GM12878 (cell line): ENCODE results near the gene NSUN2. TPM values are rescaled to one million over a fixed set of nuclear protein-coding genes. Genes with fewer than 3 reads are reported as not detected.

Experiments used
- ATAC-seq: fragments of 200-7000 bp; cut with Tn5 transposase; 3 replicates; pipeline ENCODE4 v1.9.1; 2020; ENCODE audit warnings: mild to moderate bottlenecking, moderate library complexity
- BruUV-seq: library from RNA; stranded (reverse); fragments of 400-500 nt; replicated peaks from 2 replicates; lab custom pipeline; 2021; lab: Mats Ljungman, UMichigan
- CTCF ChIA-PET: fragments of 300-600 bp; sonication (Branson Sonifier 250); formaldehyde crosslinking; extraction: SDS; loops from one replicate; lab custom pipeline; 2021; ENCODE audit warnings: inconsistent platforms; lab: Yijun Ruan, JAX
- POLR2A ChIA-PET: fragments of 350-600 bp; formaldehyde crosslinking; extraction: SDS; loops from one replicate; lab custom pipeline; 2021; ENCODE audit warnings: inconsistent platforms; lab: Charles Lee
- RAD21 ChIA-PET: fragments of 300-600 bp; sonication (Branson Sonifier 250); formaldehyde crosslinking; loops from one replicate; lab custom pipeline; 2023; ENCODE audit warnings: antibody characterized with exemption; ENCODE audit not compliant: unreplicated experiment; lab: Charles Lee
- SMC1A ChIA-PET: fragments of 300-600 bp; sonication (Branson Sonifier 250); formaldehyde crosslinking; loops from one replicate; lab custom pipeline; 2023; ENCODE audit not compliant: unreplicated experiment, uncharacterized antibody; lab: Charles Lee
- DNase-seq: peaks from one replicate; pipeline ENCODE4 v3.0.0-alpha.2; 2011; ENCODE audit warnings: low read depth, low spot score
- FAIRE-seq: peaks from 3 replicates; lab custom pipeline; 2011; peaks lifted over from hg19 to GRCh38; lab: Jason Lieb, UNC
- H2AFZ ChIP-seq: 2 replicates; pipeline ENCODE4 v1.6.0; 2011; ENCODE audit warnings: low read depth, low read length, control low read depth; ENCODE audit not compliant: control insufficient read depth
- H3K27ac ChIP-seq: 2 replicates; pipeline ENCODE4 v1.5.1; 2011; ENCODE audit warnings: control low read depth; ENCODE audit not compliant: control insufficient read depth, insufficient read depth
- H3K27me3 ChIP-seq, 2 experiments: replicated peaks in 1 of 2; 2 replicates each; pipeline versions ENCODE4 v1.6.0 to v1.6.1; 2011; ENCODE audit warnings: low read length in 1 of 2; ENCODE audit not compliant: control insufficient read depth in 2 of 2, insufficient read depth in 2 of 2
- H3K36me3 ChIP-seq, 2 experiments: 2 replicates each; pipeline ENCODE4 v1.5.1; 2011; ENCODE audit warnings: low read length in 1 of 2; ENCODE audit not compliant: control insufficient read depth in 2 of 2, insufficient read depth in 2 of 2
- H3K4me1 ChIP-seq: 2 replicates; pipeline ENCODE4 v1.6.1; 2011; ENCODE audit warnings: mild to moderate bottlenecking, low read length, moderate library complexity, mixed read lengths; ENCODE audit not compliant: control insufficient read depth, insufficient read depth
- H3K4me2 ChIP-seq: 2 replicates; pipeline ENCODE4 v1.6.0; 2011; ENCODE audit warnings: control low read depth; ENCODE audit not compliant: control insufficient read depth, insufficient read depth
- H3K4me3 ChIP-seq: fragments of 200-600 bp; sonication (generic); 2 replicates; pipeline ENCODE4 v1.5.1; 2016
- H3K79me2 ChIP-seq: 2 replicates; pipeline ENCODE4 v1.6.0; 2011; ENCODE audit warnings: low read length; ENCODE audit not compliant: control insufficient read depth, insufficient read depth
- H3K9ac ChIP-seq: 2 replicates; pipeline ENCODE4 v1.8.0; 2011; ENCODE audit warnings: low read length, control low read depth, mixed read lengths; ENCODE audit not compliant: control insufficient read depth, insufficient read depth
- H3K9me3 ChIP-seq: replicated peaks from 3 replicates; pipeline ENCODE4 v1.5.1; 2011; ENCODE audit warnings: mild to moderate bottlenecking, low read length; ENCODE audit not compliant: control insufficient read depth, insufficient read depth
- H4K20me1 ChIP-seq: 2 replicates; pipeline ENCODE4 v1.6.0; 2011; ENCODE audit not compliant: control insufficient read depth, insufficient read depth
- ETV6 ChIP-seq, 2 experiments: fragments of 450-650 bp in 1 of 2; IDR thresholded peaks in 1 of 2; conservative IDR thresholded peaks in 1 of 2; 2 replicates each; pipeline ENCODE4 v1.6.1; 2014; ENCODE audit warnings: antibody characterized with exemption in 1 of 2, borderline replicate concordance in 1 of 2, low read depth in 1 of 2, mild to moderate bottlenecking in 1 of 2, moderate library complexity in 1 of 2
- HCFC1 ChIP-seq: fragments of 150-350 bp; IDR thresholded peaks from 2 replicates; pipeline ENCODE4 v1.6.1; 2014; ENCODE audit warnings: low read length
- IKZF2 ChIP-seq, 2 experiments: fragments of 450-650 bp; IDR thresholded peaks; 2 replicates each; pipeline ENCODE4 v1.6.1; 2017; ENCODE audit warnings: mild to moderate bottlenecking in 2 of 2, moderate library complexity in 2 of 2
- SIN3A ChIP-seq: IDR thresholded peaks from 2 replicates; pipeline ENCODE4 v1.6.1; 2012; ENCODE audit warnings: low read depth, low read length, improper control_type of control experiment
- TBL1XR1 ChIP-seq: IDR thresholded peaks from 2 replicates; pipeline ENCODE4 v1.6.1; 2012; ENCODE audit warnings: low read depth, low read length, improper control_type of control experiment
- WGBS: methylation state at CpG from one replicate; pipeline ENCODE4 v1.1.6; 2016; ENCODE audit warnings: low lambda C conversion rate; ENCODE audit not compliant: insufficient replicate concordance, insufficient coverage; ENCODE audit errors: missing lambda C conversion rate; 5-methylcytosine and 5-hydroxymethylcytosine counted together
- in situ Hi-C: fragments of 300-500 bp; cut with MboI; formaldehyde crosslinking; loops from 9 replicates; pipeline ENCODE4 v1.14.3; 2018; ENCODE audit warnings: mixed read lengths
- intact Hi-C: fragments of 100-400 bp; cut with micrococcal nuclease; formaldehyde crosslinking; loops from one replicate; pipeline ENCODE4 v1.14.2; 2022; ENCODE audit not compliant: unreplicated experiment
- polyA plus RNA-seq, 11 experiments: library from polyadenylated mRNA; depleted of rRNA in 4 of 11; unstranded in 6 of 11; stranded (reverse) in 5 of 11; fragments of >200 nt; fragmentation: Nextera tagmentation in 4 of 11; fragmentation: Illumina TruSeq in 1 of 11; extraction: Ambion mirVana in 4 of 11; extraction: Trizol in 1 of 11; gene quantifications; 1 replicate in 1 of 11; 2 replicates in 10 of 11; pipeline versions ENCODE4 v1.2.1 to v1.2.3, GENCODE V29; 2011 to 2016; ENCODE audit warnings: inconsistent platforms in 2 of 11, missing spikeins in 2 of 11, low read depth in 1 of 11
- total RNA-seq, 4 experiments: library from RNA; depleted of rRNA in 3 of 4; stranded (reverse); fragments of >200 nt in 3 of 4; fragmentation: Illumina TruSeq in 1 of 4; extraction: Trizol in 1 of 4; gene quantifications; 2 replicates each; pipeline versions ENCODE4 v1.2.1 to v1.2.3, GENCODE V29; 2013 to 2021
- TF ChIP-seq, protein P1 (sequence below): fragments of 450-650 bp; formaldehyde crosslinking; IDR thresholded peaks from 2 replicates; pipeline ENCODE4 v1.4.0; 2022; ENCODE audit warnings: mild to moderate bottlenecking, moderate library complexity
- TF ChIP-seq, protein P2 (sequence below): IDR thresholded peaks from 2 replicates; pipeline ENCODE4 v1.6.1; 2011; ENCODE audit warnings: low read depth, low read length, improper control_type of control experiment, borderline replicate concordance

NSUN2 gene
- total and polyA plus RNA-seq, 10 of the 15 experiments (the other 5 are each of a cell fraction or from before 2014, with no cell fraction given): 8.0 to 112 (median 91.1) TPM

DNA sequence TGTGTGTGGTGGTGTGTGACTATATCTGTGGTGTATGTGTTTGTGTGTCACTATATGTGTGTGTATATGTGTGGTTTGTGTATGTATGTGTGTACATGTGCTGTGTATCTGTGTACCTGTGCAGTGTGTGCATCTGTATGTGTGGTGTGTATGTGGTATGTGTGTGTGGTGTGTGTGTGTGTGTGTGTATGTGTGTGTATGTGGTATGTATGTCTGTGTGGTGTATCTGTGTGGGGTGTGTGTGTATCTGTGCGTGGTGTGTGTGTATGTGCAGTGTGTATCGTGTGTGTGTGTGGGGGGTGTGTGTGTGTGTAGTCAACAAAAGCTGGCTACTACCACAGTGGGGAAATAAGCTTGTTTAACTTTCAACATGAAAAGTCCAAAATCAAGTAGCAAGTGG, 48.8 kb upstream of the NSUN2 start:
- FAIRE-seq (peak; percentile 23), ATAC-seq (no peak), DNase-seq (no peak)
- 23% methylated on average over 2 of the region's 2 CpGs for WGBS
- Histone ChIP-seq H3K27me3 (0 out of 4 replicates have a peak, but pooled peaks cover 0 to 2% of the 10 kb centered on the region in 2 experiments), H3K4me3 (no peak overlapping the region), H2AFZ (no peak overlapping the region), H3K9ac (no peak overlapping the region), H3K4me2 (no peak overlapping the region), H3K9me3 (no peaks in the 10 kb centered on the region; the same call in 2 of the 3 replicates), H3K4me1 (no peaks in the 10 kb centered on the region), H4K20me1 (no peaks in the 10 kb centered on the region), H3K27ac (no peak overlapping the region), H3K79me2 (no peaks in the 10 kb centered on the region), H3K36me3 (no peaks in the 10 kb centered on the region)
- ChIA-PET SMC1A (no interaction called here), CTCF (interaction anchor here (0.6 to 1.0 kb wide), 2 partner anchors 21 to 48 kb away, joined by 3 read pairs; no protein-coding TSS in a partner anchor), RAD21 (no interaction called here), POLR2A (no interaction called here)
- intact Hi-C loops (no loop called here), in situ Hi-C loops (no loop called here)
- BruUV-seq: no TSS peak
- TF ChIP-seq, protein P1, sequence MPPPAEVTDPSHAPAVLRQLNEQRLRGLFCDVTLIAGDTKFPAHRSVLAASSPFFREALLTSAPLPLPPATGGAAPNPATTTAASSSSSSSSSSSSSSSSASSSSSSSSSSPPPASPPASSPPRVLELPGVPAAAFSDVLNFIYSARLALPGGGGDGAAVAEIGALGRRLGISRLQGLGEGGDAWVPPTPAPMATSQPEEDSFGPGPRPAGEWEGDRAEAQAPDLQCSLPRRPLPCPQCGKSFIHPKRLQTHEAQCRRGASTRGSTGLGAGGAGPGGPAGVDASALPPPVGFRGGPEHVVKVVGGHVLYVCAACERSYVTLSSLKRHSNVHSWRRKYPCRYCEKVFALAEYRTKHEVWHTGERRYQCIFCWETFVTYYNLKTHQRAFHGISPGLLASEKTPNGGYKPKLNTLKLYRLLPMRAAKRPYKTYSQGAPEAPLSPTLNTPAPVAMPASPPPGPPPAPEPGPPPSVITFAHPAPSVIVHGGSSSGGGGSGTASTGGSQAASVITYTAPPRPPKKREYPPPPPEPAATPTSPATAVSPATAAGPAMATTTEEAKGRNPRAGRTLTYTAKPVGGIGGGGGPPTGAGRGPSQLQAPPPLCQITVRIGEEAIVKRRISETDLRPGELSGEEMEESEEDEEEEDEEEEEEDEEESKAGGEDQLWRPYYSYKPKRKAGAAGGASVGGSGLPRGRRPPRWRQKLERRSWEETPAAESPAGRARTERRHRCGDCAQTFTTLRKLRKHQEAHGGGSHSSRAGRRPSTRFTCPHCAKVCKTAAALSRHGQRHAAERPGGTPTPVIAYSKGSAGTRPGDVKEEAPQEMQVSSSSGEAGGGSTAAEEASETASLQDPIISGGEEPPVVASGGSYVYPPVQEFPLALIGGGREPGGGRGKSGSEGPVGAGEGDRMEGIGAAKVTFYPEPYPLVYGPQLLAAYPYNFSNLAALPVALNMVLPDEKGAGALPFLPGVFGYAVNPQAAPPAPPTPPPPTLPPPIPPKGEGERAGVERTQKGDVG (CRISPR knock-in tag): no peak
- TF ChIP-seq ETV6 (conservative IDR thresholded peaks at IDR 0.05 in 1 of 2, IDR thresholded peaks at IDR 0.05 in 1 of 2; ENCODE audit: borderline replicate concordance in 1 of 2, low read depth in 1 of 2) (no peak), SIN3A (no peak), TBL1XR1 (no peak), HCFC1 (no peak), IKZF2 (IDR thresholded peaks at IDR 0.05) (no peak)
- TF ChIP-seq, protein P2, sequence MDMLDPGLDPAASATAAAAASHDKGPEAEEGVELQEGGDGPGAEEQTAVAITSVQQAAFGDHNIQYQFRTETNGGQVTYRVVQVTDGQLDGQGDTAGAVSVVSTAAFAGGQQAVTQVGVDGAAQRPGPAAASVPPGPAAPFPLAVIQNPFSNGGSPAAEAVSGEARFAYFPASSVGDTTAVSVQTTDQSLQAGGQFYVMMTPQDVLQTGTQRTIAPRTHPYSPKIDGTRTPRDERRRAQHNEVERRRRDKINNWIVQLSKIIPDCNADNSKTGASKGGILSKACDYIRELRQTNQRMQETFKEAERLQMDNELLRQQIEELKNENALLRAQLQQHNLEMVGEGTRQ: no peak
